Measurements from ENCODE around the gene NPEPL1.

NPEPL1 gene

DNA sequence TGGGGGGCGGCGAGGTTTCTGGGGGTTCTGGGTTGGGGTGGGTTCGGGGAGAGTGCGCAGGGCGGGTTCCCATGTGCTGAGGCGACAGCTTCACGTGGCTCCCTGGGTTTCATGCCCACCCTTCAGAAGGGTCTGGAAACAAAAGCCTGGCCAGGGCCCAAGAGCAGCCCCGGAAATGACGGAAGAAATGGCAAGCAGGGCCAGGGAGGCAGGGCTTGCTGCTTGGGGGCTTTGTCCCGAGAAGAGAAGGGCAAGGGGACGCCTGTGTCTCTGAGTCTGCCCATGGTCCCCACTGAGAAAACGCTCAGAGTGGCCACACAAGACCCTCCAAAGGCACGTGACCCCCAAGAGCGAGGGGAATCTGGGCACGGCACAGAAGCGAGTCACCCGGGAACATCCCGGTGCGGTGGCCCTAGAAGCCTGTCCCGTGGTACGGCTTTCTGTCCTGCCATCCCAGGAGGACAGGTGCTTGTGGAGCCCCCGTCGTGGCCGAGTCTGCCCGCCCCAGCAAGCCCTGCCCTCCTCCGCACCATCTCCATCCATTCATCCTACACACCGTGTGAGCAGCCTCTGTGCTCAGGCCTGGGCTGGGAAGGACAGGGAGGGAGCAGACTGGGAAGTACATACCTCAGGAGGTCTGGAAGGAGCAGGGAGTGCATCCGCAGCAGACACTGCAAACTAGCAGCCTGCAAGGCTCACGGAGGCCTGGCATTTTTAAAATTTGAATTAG lies 9.0 kb downstream of the NPEPL1 start:
- no peak for DNase-seq (ENCODE audit: low spot score)

DNA sequence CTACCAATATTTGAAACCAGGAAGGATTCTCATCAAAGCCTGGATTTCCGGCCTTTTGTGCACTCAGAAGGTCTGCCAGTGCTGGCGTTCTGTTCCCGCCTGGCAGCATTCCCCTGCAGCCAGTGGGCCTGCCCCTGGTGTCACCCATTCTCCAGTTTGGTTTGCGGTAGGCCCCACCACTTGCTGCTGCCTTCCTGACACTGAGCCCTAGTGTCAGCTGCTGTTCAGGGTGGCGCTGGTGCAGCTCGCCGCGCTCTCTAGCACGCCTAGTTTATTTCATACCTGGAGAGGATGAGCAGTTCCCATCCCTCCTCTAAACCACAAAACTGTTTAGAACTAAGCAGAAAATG lies 9.5 kb downstream of the NPEPL1 start:
- no peak for DNase-seq (ENCODE audit: low spot score)

DNA sequence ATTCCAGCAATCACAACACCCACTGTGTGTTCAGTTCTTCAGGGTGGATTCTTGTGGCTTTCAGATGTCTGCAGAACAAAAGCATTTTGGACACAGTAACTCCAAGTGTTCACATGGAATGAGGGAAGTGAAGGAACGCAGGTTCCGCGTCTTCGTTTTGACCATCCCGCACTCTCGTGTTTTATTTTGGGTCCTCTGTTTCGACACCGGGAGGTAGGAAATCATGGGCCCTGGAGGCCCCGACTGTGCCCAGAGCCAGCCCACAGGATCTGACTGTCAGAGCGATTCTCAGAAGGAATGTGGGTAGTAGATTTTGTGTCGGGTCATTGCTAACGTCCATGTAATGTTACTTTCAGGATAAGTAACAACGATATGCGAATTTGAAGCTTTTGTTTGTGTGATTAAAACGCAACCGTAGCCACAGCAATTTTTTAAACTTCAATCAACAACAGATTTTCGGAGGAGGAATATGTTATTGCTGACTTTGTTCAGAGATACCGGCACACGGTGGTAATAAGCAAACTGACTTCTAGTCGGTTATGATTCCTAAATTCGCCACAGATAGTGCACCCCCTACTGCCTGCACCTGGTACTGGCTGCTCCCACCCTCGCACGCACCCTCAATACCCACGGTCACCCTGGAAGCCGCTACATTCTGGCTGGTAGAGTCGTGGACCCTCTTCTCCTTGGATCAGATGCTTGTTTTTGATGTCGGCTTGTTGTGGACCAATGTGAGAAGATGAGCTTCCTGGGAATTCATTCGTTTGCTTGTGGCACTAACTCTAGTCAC lies 10.5 kb downstream of the NPEPL1 start:
- no peak for DNase-seq (ENCODE audit: low spot score)

DNA sequence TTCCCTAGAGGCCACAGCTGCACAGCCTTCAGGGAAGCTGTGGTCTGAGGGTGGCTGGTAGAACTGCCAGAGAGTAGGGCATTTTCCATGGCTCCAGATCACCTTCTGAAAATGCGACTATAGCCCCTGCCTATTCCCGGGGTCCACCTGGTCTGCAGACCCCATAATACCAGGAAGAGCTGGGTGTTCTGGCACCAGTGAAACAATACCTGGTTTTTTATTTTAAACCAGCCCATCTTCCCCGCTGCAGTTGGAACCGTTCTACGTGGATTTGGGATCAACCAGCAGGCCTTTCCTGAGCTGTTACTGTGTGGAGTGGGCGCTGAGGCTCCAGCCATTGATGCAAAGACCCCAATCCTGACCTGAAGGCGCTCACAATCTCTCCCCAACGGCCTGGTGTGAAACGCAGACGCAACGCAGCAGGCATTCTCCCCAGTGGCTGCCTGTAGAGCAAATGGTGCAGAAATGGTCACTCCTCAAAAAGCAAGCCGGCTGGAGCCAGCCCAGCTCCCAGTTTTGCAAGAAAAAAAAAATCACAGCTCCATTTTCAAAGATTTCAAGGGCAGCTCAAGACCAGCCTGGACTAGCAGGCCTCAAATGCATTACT lies 11.3 kb downstream of the NPEPL1 start:
- no peak for DNase-seq (ENCODE audit: low spot score)

DNA sequence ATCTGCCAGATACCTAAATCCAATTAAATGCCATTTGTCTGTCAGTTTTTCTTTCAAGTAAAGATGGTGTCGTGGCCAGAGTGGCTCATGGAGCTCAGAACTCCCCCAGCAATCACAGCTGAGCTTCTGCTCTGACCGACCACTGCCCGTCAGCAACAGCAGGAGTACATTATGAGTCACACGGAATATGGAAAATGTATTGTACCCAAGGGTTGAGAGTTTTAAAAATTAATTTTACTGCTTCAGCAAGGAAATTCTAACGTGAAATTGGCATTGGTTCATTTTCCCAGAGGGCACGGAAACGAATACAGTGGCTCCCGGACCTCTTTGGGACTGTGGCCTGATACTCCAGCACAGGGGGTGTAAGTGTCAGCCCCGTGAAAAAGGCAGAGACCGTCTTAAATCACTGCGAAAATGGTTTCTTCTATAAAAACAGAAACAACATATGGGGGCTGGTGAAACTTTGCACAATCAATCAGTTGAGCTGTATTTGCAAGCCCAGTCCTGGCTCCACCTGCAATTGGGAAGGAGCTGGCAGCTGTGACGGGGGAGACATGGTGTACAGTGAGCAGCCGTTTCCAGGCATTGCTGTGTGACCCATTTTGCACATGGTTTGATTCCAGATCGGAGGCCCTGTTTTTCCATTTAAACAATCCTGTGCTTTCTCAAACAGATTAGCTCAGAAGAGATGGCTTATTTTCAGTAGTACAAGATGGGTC lies 12.8 kb downstream of the NPEPL1 start:
- DNase-seq (ENCODE audit: low spot score) = no peak

DNA sequence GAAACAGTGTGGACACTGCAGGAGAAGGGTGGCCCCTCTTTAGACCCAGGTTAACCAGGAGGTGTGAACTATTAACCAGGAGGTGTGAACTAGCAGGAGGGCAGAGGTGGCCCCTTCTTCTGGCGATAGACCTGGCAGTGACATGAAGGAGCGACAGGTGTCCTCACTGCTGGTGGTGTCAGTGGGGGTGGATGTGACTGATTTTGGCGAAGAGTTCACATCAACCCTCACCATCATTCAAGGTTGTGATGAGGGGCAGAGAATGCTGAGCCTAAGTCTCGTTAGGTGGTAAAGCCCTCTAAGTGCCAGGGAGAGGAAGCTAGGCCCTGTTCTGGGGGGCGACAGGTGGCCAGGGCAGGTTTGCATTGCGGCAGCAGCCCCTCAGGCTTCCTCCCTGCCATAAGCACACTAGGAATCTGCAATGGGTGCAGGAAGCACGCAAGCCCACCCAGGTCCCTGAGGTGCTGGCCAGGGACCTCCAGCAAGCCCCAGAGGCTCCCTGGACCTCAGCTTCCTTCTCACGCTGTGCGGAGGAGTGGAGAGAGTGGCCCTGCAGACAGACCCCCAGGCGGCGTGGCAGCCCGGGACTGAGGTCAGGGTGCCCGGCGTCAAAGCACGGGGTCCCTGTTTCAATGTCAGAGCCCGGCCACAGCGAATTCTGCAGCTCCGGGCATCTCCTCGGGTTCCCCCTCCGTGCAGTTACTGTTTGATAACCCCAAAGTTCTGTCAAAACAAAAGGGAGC lies 13.7 kb downstream of the NPEPL1 start:
- no peak for DNase-seq (ENCODE audit: low spot score)

DNA sequence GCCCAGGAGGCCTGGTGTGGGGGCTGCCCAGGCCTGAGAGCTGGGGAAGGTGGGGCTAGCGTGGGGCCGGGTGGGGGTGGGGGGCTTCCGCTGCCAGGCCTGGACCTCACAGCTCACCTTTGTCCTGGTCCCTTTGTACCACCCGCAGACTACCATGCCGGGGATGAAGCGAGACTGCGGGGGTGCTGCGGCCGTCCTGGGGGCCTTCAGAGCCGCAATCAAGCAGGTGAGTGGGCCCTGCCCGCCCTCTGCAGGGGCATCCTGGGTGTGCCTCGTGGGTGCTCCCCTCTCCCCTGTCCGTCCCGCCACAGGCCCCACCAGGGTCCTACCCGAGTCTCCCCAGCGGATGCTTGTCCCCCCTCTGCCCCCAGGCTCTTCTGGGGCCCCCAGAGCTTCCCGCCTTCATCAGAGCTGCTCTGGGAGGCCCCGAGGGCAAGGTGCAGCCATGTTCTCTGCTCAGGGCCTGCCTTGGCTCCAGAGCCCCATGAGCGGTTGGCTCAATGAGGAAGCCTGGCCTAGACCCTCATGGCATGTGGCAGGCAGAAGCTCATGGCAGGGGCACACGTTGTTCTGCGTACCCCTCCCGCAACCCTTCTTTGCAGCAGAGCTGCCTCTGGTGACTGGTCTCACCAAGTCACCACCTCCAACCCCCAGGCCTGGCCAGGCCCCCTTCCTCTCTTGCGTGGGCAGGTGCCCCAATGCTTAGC lies 14.5 kb downstream of the NPEPL1 start:
- no peak for DNase-seq (ENCODE audit: low spot score)

DNA sequence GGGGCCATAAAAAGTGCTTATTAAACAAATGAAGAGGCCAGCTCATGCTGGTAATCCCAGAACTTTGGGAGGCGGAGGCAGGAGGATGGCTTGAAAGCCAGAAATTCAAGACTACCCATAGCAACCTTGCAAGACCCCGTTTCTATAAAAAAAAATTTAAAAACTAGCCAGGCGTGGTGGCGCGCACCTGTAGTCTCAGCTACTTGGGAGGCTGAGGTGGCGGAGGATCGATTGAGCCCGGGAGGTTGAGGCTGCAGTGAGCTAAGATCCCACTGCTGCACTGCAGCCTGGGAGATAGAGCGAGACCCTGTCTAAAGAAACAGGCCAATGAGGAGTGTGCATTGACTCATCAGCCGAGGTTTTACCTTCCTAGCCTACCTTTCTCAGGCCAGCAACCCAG lies 15.2 kb downstream of the NPEPL1 start:
- no peak for DNase-seq (ENCODE audit: low spot score)

DNA sequence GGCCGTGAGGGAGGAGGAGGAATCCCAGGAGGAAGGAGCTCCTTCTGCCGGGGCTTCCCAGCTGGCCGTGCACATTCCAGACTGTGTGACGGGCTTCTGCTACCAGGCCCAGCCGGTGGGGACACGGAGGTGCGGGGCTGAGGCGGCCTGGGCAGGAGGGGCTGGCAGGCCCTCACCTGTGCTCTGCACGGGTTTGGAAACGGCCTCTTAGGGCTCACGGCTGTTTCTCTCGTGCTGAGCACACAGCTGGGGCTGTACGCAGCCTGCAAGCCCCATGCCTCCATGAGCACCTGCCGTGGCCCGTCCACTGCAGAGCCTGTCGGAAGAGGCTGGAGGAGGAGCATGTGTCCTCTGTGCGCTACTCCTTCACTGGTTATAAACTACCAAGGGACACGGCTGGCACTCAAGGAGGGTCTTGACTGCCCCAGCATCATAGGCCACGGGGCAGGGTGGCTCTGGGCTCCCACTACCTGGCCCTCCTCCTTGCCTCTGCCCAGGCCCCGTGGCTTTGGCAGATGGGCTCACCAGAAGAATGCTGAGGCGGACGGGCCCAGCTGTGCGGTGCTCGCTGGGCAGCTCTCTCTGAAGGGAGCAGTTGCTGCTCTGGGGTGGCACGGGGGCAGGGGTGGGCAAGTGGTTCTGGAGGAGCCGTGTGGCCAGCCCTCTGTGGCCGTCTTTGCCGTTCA lies 15.8 kb downstream of the NPEPL1 start:
- DNase-seq (ENCODE audit: low spot score) = no peak

DNA sequence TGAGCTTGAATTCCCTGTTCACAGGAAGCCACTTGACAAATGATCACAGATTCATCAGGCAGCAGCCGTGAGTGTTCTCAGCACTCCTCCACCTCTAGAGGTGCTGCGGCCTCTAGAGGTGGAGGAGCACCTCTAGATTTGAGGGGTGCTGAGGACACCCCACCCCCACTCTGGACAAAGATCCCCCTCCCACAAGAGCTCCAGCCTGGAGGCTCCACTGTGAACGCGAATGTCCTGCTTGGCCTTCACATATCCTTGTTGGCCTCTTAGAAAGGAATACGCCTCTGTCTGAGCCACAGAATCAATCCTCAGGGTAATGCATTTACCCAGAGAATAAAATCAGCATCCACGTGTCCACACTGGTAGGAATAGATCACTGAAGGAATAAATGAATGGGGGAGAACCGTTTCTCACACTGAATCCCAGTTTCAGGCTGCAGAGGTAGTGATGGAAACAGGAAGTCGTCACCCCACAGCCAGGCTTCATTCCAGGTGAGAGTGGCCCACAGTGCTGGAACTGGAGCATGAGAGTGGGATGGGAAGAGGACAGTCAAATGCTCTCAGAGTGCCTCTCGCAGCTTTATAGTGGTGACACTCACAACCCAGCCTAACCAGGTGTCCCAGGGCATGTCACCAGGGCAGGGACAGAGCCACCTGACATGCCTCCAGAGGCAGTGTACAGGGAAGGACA lies 16.6 kb downstream of the NPEPL1 start:
- no peak for DNase-seq (ENCODE audit: low spot score)

DNA sequence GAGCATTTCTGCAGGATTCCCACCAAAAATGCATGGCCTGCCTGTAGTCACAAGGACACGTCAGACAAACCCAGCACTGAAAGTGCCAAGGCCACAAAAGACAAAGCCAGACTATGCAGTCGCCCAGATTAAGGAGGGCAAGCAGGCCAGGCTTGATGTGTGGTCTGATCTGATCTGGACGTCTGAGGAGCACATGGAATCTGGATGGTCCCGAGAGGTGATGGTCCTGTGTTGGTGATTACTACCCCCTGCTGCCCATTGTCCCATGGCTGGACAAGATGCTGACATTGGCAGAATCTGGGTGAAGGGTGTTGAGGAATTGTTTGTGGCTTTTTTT lies 17.1 kb downstream of the NPEPL1 start:
- no peak for DNase-seq (ENCODE audit: low spot score)

DNA sequence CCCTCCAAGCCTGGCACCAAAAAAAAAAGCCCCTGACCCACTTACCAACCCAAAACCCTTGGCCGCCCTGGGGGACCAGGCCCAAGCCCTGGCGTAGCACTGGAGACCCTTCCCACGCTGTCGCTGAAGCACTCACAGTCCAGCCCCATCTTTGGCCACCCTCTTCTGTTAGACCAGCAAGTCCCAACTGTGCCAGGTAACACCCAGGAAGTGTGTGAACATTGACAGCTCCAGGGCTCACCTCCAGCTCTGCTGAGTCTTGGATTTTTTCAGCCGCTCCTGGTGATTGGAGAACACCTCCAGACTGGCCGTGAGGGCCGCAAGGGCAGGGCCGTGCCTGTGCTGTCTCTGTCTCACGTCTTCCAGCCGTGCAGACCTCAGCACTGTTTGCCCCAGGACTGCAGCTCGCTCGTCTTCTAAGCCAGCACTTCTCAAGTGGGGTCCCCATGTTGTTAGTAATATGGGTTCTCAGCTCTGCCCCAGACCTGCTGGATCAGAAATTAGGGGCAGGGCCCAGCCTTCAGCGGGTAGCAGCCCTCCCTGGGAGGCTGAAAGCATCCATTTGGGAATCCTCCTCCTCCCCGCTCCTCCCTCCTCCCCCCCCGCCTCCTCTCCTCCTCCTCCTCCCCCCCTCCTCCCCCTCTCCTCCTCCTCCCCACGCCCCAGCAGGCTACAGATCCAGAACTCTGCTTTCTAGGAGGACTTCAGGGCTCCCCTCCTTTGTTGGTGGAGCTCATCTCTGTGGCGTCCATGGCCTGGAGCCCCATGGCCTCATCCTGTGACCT lies 18.1 kb downstream of the NPEPL1 start:
- DNase-seq (ENCODE audit: low spot score) = no peak

DNA sequence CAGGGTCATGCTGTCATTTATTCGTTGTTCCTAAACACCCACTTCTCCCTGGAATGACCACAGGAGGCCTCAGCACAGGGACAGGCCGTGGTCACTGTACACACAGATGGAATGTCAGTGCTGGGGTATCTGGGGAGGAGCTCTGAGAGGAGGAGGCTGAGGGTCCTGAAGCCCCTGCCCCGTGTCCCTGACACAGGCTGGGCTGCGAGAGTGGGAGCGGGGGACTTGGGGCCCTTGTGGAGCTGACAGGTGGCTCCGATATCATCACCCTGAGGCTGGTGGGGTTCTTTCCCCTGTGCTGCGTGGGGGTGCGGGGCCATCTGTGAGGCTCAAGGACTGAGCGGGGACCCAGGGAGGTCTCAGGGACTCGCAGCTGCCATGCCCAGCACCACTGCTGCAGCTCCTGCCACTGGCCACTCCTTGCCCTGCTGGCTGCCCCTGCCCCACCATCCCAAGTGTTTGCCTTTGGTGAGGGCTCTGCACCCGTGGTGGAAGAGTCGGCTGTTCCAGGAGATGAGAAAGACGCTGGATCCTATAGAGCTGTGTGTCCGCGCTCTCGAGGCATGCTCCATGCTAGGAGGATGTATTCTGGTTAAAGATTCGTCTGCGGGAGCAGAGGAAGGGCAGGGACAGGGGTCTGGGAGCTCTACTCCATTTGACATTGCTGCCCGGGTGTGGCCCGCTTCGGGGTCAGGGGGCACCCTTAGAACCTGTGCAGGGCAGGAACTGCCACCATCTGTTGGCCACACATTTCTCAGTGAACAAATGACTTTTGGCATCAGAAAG lies 18.9 kb downstream of the NPEPL1 start:
- no peak for DNase-seq (ENCODE audit: low spot score)

DNA sequence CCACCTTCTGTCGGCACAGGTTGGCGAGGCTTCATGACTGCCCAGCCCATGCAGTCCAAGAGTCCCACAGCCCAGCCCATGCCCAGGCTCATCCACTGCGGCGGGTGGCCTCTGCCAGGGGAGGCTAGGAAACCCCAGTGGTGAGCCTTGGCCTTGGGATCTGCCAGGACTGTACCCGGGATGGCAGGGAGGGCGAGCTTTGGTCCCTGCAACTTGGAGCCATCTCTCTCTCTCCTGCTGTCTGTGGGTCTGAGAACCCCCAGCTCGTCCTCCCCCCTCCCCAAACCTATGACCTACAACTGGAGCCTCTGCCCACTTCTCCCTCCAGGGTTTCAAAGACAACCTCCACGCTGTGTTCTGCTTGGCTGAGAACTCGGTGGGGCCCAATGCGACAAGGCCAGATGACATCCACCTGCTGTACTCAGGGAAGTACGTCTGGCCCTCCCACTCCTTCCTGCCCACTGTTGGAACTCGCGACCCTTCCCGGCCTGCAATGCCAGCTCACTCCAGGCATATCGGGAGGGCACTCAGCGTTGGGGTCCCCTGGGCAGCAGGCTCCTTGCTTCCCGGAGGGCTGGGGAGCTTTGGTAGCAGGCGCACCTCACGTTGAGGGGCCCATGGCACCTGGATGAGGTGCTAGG lies 19.7 kb downstream of the NPEPL1 start:
- DNase-seq (ENCODE audit: low spot score) = no peak

DNA sequence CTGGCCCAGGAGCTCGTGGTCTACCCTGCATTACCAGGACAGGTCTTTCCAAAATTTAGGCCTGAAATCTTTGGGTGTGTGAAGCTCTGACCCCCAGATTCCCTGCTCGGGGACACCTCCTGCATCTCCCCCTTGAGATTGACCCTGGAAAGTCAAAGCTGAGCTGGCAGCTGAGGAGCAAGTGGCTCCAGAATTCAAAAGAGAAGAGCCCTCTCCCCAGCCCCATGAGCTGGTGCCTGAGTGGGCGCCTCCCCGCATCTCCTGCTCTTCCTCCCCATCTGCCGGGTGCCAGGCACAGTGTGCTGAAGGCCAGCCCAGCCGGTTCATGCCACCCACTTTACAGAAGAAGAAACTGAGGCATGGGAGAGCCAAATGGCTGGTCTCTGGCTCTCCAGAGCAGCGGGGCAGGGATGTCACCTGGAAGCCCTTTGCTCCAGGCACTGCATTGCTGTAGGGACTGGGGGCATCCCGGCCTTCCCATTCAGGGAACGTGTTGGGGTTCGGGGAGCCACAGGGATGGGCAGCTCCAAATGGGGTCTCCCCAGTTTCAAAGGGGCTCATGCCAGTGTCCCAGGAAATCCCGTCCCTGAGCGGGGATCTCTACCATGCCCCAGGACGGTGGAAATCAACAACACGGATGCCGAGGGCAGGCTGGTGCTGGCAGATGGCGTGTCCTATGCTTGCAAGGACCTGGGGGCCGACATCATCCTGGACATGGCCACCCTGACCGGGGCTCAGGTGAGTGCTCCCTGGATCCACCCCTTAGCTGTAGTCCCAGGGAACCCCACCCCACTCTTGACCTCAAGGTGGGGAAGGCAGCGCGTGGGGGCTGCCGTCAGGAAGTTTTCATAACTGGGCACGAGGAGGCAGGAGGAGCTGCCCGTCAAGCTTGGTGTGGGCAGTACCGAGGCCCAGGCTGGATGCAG lies 20.5 kb downstream of the NPEPL1 start:
- DNase-seq (ENCODE audit: low spot score) = no peak

DNA sequence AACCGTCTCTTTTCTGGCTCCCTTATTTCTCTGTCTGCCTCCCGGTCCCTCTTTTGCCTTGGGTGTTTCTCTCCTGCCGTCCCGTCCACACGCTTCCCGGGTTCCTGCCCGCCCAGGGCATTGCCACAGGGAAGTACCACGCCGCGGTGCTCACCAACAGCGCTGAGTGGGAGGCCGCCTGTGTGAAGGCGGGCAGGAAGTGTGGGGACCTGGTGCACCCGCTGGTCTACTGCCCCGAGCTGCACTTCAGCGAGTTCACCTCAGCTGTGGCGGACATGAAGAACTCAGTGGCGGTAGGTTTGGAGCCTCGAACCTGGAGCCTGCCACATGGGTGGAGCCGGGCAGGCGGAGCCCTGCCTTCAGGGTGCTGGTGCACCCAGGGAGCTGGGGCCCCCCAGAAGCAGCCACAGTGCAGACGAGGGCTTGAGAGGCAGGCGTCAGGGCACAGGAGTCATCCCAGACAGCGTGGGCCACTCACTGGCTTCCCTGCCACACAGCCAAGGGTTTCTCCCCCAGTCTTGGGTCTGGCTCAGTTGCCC lies 21.3 kb downstream of the NPEPL1 start:
- no peak for DNase-seq (ENCODE audit: low spot score)

Measured in SW480 (cell line).